ENCODE measurements around the gene MPP2. TPM values are rescaled to one million over a fixed set of nuclear protein-coding genes. Genes with fewer than 3 reads are reported as not detected.

MPP2 gene
- total and polyA plus RNA-seq, 8 donors: 0.43 to 6.4 (median 1.8) TPM

GRCh38 chr17:43841282-43841681 is 66.1 kb downstream of the MPP2 start:
- no peak for DNase-seq
- TF ChIP-seq CTCF (IDR thresholded peaks at IDR 0.05) (no peak), POLR2AphosphoS5 (IDR thresholded peaks at IDR 0.05) (no peak), EP300 (IDR thresholded peaks at IDR 0.05) (no peak), POLR2A (IDR thresholded peaks at IDR 0.05) (no peak)
- Histone ChIP-seq H3K27me3 (peaks cover 0 to 5% (median 0%) of the 10 kb centered on the region in 3 donors), H3K4me3 (no peak overlapping the region), H3K36me3 (no peaks in the 10 kb centered on the region), H3K27ac (no peak overlapping the region), H3K9me3 (no peaks in the 10 kb centered on the region), H3K4me1 (peaks cover 0 to 21% (median 13%) of the 10 kb centered on the region in 4 donors)
- intact Hi-C loops (cut with DNase I; ENCODE audit: low total_unique reads): no loop called here
- WGBS, 5 donors: 52 to 64% (median 55%) methylated on average over 4 of the region's 4 CpGs

- Histone ChIP-seq H3K9me3 (no peaks in the 10 kb centered on the region), H3K27ac (no peak overlapping the region), H3K27me3 (peaks cover 0 to 5% (median 0%) of the 10 kb centered on the region in 3 donors), H3K4me3 (no peak overlapping the region), H3K4me1 (peaks cover 0 to 17% (median 10%) of the 10 kb centered on the region in 4 donors), H3K36me3 (no peaks in the 10 kb centered on the region)
- 42 to 53% (median 45%) methylated on average over 4 of the region's 4 CpGs for WGBS, 5 donors
- TF ChIP-seq POLR2A (IDR thresholded peaks at IDR 0.05) (no peak), POLR2AphosphoS5 (IDR thresholded peaks at IDR 0.05) (no peak), CTCF (IDR thresholded peaks at IDR 0.05) (no peak), EP300 (IDR thresholded peaks at IDR 0.05) (no peak)
- intact Hi-C loops (cut with DNase I; ENCODE audit: low total_unique reads): no loop called here
- peak in 1 of 2 donors; percentile 36 for DNase-seq
These were observed 66.5 kb downstream of the MPP2 start for GRCh38 chr17:43840814-43841213.

GRCh38 chr17:43839670-43840108 is 67.6 kb downstream of the MPP2 start:
- peaks cover 0 to 5% (median 0%) of the 10 kb centered on the region in 3 donors for H3K27me3 ChIP-seq
- H3K4me1 ChIP-seq: peaks cover 0 to 16% (median 9%) of the 10 kb centered on the region in 4 donors
- TF ChIP-seq POLR2A (IDR thresholded peaks at IDR 0.05) (no peak), POLR2AphosphoS5 (IDR thresholded peaks at IDR 0.05) (peak in 1 of 3 donors; percentile 6)
- no peaks in the 10 kb centered on the region for H3K36me3 ChIP-seq
- peak overlapping the region in 2 of 5 donors; percentile 13 to 46 for H3K27ac ChIP-seq
- no peak overlapping the region for H3K4me3 ChIP-seq
- WGBS, 5 donors: 17 to 28% (median 23%) methylated on average over 7 of the region's 7 CpGs
- intact Hi-C loops (cut with DNase I; ENCODE audit: low total_unique reads): no loop called here
- peak in 1 of 2 donors; percentile 74 for DNase-seq
- H3K9me3 ChIP-seq: no peaks in the 10 kb centered on the region

- WGBS, 5 donors: 52 to 70% (median 58%) methylated on average over 2 of the region's 2 CpGs
- intact Hi-C loops (cut with DNase I; ENCODE audit: low total_unique reads): no loop called here
- Histone ChIP-seq H3K27ac (no peak overlapping the region), H3K27me3 (peaks cover 0 to 24% (median 0%) of the 10 kb centered on the region in 3 donors), H3K4me1 (peaks cover 16 to 35% (median 20%) of the 10 kb centered on the region in 4 donors), H3K36me3 (peaks cover 0 to 25% (median 15%) of the 10 kb centered on the region in 4 donors), H3K4me3 (no peak overlapping the region), H3K9me3 (no peaks in the 10 kb centered on the region)
- DNase-seq: peak in 1 of 2 donors; percentile 47
- no peak for TF ChIP-seq CTCF (IDR thresholded peaks at IDR 0.05)
- no peak for TF ChIP-seq POLR2AphosphoS5 (IDR thresholded peaks at IDR 0.05)
- no peak for TF ChIP-seq EP300 (IDR thresholded peaks at IDR 0.05)
- no peak for TF ChIP-seq POLR2A (IDR thresholded peaks at IDR 0.05)
These were observed 73.2 kb downstream of the MPP2 start for GRCh38 chr17:43834106-43834505.

All from stomach (tissue), 9 donors.